PFSK-1 (cell line): ENCODE measurements around the gene COPG2.

Experiments used
- FOXP2 ChIP-seq: optimal IDR thresholded peaks from 2 replicates; pipeline ENCODE3; 2011; ENCODE audit warnings: borderline replicate concordance, control low read depth, inconsistent platforms; ENCODE audit not compliant: insufficient read depth; ENCODE audit errors: extremely low read length, extremely low read depth
- POLR2AphosphoS5 ChIP-seq: IDR thresholded peaks from 2 replicates; pipeline ENCODE4 v1.6.1; 2012; ENCODE audit warnings: low read depth, mild to moderate bottlenecking, control low read depth, low read length, moderate library complexity
- REST ChIP-seq, 2 experiments: IDR thresholded peaks; 2 replicates each; pipeline versions ENCODE4 v1.6.1 to v1.8.0; 2011 to 2012; ENCODE audit warnings: low read depth in 2 of 2, low read length in 2 of 2, control low read depth in 1 of 2, inconsistent platforms in 1 of 2, mild to moderate bottlenecking in 1 of 2, moderate library complexity in 1 of 2; ENCODE audit not compliant: insufficient read depth in 1 of 2
- SIN3A ChIP-seq: IDR thresholded peaks from 2 replicates; pipeline ENCODE4 v1.6.1; 2012; ENCODE audit warnings: mild to moderate bottlenecking, low read length, moderate library complexity, borderline replicate concordance; ENCODE audit not compliant: insufficient read depth
- TAF1 ChIP-seq: IDR thresholded peaks from 2 replicates; pipeline ENCODE4 v1.6.1; 2012; ENCODE audit warnings: low read length, control low read depth, borderline replicate concordance; ENCODE audit not compliant: insufficient read depth

The COPG2 gene

GRCh38 chr7:130485734-130486113 is 182.8 kb downstream of the COPG2 start:
- TF ChIP-seq TAF1 (no peak), POLR2AphosphoS5 (no peak), SIN3A (no peak), REST (IDR thresholded peaks at IDR 0.05; ENCODE audit: insufficient read depth in 1 of 2, low read depth in 2 of 2, low read length in 2 of 2) (no peak), FOXP2 (no peak)

- TF ChIP-seq REST (IDR thresholded peaks at IDR 0.05; ENCODE audit: insufficient read depth in 1 of 2, low read depth in 2 of 2, low read length in 2 of 2): no peak
- TF ChIP-seq FOXP2: no peak
Measured at GRCh38 chr7:130483031-130483430, 185.5 kb downstream of the COPG2 start.

- no peak for TF ChIP-seq SIN3A
- TF ChIP-seq FOXP2: no peak
- no peak for TF ChIP-seq POLR2AphosphoS5
- no peak for TF ChIP-seq TAF1
- no peak for TF ChIP-seq REST (IDR thresholded peaks at IDR 0.05; ENCODE audit: insufficient read depth in 1 of 2, low read depth in 2 of 2, low read length in 2 of 2)
Measured at GRCh38 chr7:130481898-130482297, 186.7 kb downstream of the COPG2 start.

- TF ChIP-seq TAF1 (no peak), REST (IDR thresholded peaks at IDR 0.05; ENCODE audit: insufficient read depth in 1 of 2, low read depth in 2 of 2, low read length in 2 of 2) (no peak), SIN3A (no peak), POLR2AphosphoS5 (no peak), FOXP2 (no peak)
Measured at GRCh38 chr7:130479716-130480400, 188.7 kb downstream of the COPG2 start.

GRCh38 chr7:130478991-130479390 is 189.6 kb downstream of the COPG2 start:
- no peak for TF ChIP-seq TAF1
- no peak for TF ChIP-seq POLR2AphosphoS5
- TF ChIP-seq FOXP2: no peak
- no peak for TF ChIP-seq REST (IDR thresholded peaks at IDR 0.05; ENCODE audit: insufficient read depth in 1 of 2, low read depth in 2 of 2, low read length in 2 of 2)
- TF ChIP-seq SIN3A: no peak
